T-helper 1 cell treated with Interleukin-12 subunit alpha and Interleukin-12 subunit beta and Interleukin-4 antibody, amounts not matched to agents 30 ng/mL and 1 ng/mL, for 36 hours (primary cell): Measurements from ENCODE around the gene SPEF2. TPM values are rescaled to one million over a fixed set of nuclear protein-coding genes. Genes with fewer than 3 reads are reported as not detected.

Source experiments
- intact Hi-C: fragments of 100-400 bp; cut with micrococcal nuclease; formaldehyde crosslinking; loops from one replicate; pipeline ENCODE4 v1.15.1; 2024
- total RNA-seq: library from RNA; stranded (reverse); gene quantifications from 2 replicates; pipeline ENCODE4 v1.2.3, GENCODE V29; 2022

SPEF2 gene
- total RNA-seq, 1 donor from 2014 or later = 7.8 TPM

- intact Hi-C loops = loop anchor here (1.0 kb wide), 5 partner anchors 20 to 275 kb away; partner anchors contain the start of genes IL7R and SPEF2
Measured at GRCh38 chr5:35651002-35651756, 33.5 kb downstream of the SPEF2 start.

- intact Hi-C loops = no loop called here
Measured at GRCh38 chr5:35656721-35657120, 39.1 kb downstream of the SPEF2 start.

- intact Hi-C loops = no loop called here
Measured at GRCh38 chr5:35657877-35658276, 40.2 kb downstream of the SPEF2 start.

GRCh38 chr5:35659556-35659955, 41.9 kb downstream of the SPEF2 start:
- intact Hi-C loops = no loop called here

GRCh38 chr5:35660451-35660850, 42.8 kb downstream of the SPEF2 start:
- intact Hi-C loops = no loop called here

GRCh38 chr5:35664584-35664983, 46.9 kb downstream of the SPEF2 start:
- intact Hi-C loops = no loop called here

- intact Hi-C loops = no loop called here
Measured at GRCh38 chr5:35665096-35665495, 47.4 kb downstream of the SPEF2 start.

- intact Hi-C loops = no loop called here
Measured at GRCh38 chr5:35668319-35668718, 50.7 kb downstream of the SPEF2 start.

GRCh38 chr5:35668794-35669193, 51.1 kb downstream of the SPEF2 start:
- intact Hi-C loops = no loop called here

- intact Hi-C loops = loop anchor here (1.0 to 10.0 kb wide), 6 partner anchors 20 to 1203 kb away; partner anchors contain the start of genes IL7R and NIPBL
Measured at GRCh38 chr5:35671541-35672295, 54.1 kb downstream of the SPEF2 start.

GRCh38 chr5:35672296-35672655, 54.6 kb downstream of the SPEF2 start:
- intact Hi-C loops = loop anchor here (2.0 to 10.0 kb wide), 2 partner anchors 103 to 1203 kb away; partner anchors contain the start of gene NIPBL

- intact Hi-C loops = loop anchor here (1.0 to 10.0 kb wide), 6 partner anchors 56 to 1202 kb away; partner anchors contain the start of genes NIPBL and SPEF2
Measured at GRCh38 chr5:35672995-35673394, 55.3 kb downstream of the SPEF2 start.

GRCh38 chr5:35674049-35674448, 56.4 kb downstream of the SPEF2 start:
- intact Hi-C loops = loop anchor here (10.0 kb wide), 1 partner anchor 1201 kb away; the partner anchor contains the start of gene NIPBL

GRCh38 chr5:35675392-35675791, 57.7 kb downstream of the SPEF2 start:
- intact Hi-C loops = loop anchor here (10.0 kb wide), 1 partner anchor 1199 kb away; the partner anchor contains the start of gene NIPBL

- intact Hi-C loops = loop anchor here (10.0 kb wide), 1 partner anchor 1197 kb away; the partner anchor contains the start of gene NIPBL
Measured at GRCh38 chr5:35677878-35678277, 60.2 kb downstream of the SPEF2 start.

GRCh38 chr5:35678661-35679060, 61.0 kb downstream of the SPEF2 start:
- intact Hi-C loops = loop anchor here (10.0 kb wide), 1 partner anchor 1196 kb away; the partner anchor contains the start of gene NIPBL

- intact Hi-C loops = loop anchor here (10.0 kb wide), 1 partner anchor 1195 kb away; the partner anchor contains the start of gene NIPBL
Measured at GRCh38 chr5:35679357-35679756, 61.7 kb downstream of the SPEF2 start.

GRCh38 chr5:35681911-35682310, 64.2 kb downstream of the SPEF2 start:
- intact Hi-C loops = no loop called here

GRCh38 chr5:35683466-35683865, 65.8 kb downstream of the SPEF2 start:
- intact Hi-C loops = no loop called here

GRCh38 chr5:35685161-35685560, 67.5 kb downstream of the SPEF2 start:
- intact Hi-C loops = no loop called here

GRCh38 chr5:35687961-35688360, 70.3 kb downstream of the SPEF2 start:
- intact Hi-C loops = no loop called here

GRCh38 chr5:35694481-35694880, 76.8 kb downstream of the SPEF2 start:
- intact Hi-C loops = no loop called here
